ENCODE data around the gene TMPRSS4.

DNA sequence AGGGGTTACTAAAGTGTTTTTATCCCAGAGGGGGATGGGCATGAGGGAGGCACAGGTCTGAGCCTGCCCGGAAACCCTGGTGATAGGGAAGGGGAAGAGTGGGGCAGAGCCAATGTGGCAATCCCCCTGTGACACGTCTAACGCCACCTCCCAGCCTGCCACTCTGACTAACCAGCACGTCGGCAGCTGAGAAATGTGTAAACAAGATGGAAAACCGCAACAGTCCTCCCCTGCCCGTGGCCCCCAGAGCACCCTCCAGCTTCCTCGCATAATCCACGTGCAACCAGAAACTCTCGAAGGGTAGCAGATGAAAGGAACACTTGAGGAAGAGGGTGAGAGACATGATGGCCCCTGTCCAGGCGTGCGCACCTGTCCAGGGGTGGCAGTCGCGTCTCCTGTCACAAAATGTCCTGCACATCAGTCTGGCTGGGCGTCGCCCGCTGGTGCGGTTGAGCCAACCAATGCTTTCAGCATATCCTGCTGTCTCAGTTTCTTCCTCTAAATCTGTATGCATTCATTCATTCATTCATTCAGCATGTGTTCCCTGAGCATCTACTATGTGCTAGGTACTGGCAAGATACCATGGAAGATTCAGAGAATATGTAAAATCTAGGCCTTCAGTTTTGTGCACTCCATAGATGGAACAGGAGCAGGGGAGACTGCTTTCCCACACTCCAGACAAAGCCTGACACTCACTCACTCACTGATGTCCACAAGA is 4.5 kb downstream of the TMPRSS4 start:
- TF ChIP-seq, protein P1, sequence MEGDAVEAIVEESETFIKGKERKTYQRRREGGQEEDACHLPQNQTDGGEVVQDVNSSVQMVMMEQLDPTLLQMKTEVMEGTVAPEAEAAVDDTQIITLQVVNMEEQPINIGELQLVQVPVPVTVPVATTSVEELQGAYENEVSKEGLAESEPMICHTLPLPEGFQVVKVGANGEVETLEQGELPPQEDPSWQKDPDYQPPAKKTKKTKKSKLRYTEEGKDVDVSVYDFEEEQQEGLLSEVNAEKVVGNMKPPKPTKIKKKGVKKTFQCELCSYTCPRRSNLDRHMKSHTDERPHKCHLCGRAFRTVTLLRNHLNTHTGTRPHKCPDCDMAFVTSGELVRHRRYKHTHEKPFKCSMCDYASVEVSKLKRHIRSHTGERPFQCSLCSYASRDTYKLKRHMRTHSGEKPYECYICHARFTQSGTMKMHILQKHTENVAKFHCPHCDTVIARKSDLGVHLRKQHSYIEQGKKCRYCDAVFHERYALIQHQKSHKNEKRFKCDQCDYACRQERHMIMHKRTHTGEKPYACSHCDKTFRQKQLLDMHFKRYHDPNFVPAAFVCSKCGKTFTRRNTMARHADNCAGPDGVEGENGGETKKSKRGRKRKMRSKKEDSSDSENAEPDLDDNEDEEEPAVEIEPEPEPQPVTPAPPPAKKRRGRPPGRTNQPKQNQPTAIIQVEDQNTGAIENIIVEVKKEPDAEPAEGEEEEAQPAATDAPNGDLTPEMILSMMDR (conservative IDR thresholded peaks at IDR 0.05; ENCODE audit: low read depth, low read length) = no peak
- no peak for TF ChIP-seq EZH2 (IDR thresholded peaks at IDR 0.05; ENCODE audit: borderline replicate concordance, low read depth, low read length, poor library complexity, severe bottlenecking)
